Activated CD4-positive, alpha-beta T cell treated with anti-CD3 and anti-CD28 coated beads for 1 hour (primary cell): ENCODE results near the gene ZNF841.
"Not testable (repeated sequence)": the region's sequence is repeated elsewhere in the genome, so short reads cannot be mapped to it uniquely, and the experiment has no call there.

ENCODE experiments used
- DNase-seq: peaks from one replicate; pipeline ENCODE4 v3.0.0-alpha.2; 2020

The ZNF841 gene

DNA sequence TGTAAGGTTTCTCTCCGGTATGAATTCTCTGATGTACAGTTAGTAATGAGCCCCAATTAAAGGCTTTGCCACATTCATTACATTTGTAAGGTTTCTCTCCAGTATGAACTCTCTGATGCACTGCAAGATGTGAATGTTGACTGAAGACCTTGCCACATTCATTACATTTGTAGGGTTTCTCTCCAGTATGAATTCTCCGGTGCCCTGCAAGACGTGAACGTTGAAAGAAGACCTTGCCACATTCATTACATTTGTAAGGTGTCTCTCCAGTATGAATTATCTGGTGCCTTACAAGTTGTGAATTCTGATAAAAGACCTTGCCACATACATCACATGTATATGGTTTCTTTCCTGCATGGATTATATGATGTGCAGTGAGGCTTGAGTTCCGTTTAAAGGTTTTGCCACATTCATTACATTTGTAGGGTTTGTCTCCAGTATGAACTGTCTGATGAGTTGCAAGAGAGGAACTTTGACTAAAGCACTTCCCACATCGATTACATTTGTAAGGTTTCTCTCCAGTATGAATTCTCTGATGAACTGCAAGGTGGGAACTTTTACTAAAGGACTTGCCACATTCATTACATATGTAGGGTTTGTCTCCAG is 29.2 kb downstream of the ZNF841 start:
- DNase-seq: no peak

DNA sequence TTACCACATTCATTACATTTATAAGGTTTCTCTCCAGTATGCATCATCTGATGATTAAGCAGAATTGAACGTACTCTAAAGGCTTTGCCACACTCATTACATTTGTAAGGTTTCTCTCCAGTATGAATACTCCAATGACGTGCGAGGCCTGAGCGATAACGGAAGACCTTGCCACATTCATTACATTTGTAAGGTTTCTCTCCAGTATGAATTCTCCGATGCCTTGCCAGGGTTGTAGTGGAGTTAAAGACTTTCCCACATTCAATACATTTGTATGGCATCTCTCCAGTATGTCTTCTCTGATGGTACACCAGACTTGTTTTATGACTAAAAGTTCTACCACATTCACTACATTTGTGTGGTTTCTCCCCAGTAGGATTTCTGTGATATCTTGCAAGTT is 30.2 kb downstream of the ZNF841 start:
- no peak for DNase-seq

DNA sequence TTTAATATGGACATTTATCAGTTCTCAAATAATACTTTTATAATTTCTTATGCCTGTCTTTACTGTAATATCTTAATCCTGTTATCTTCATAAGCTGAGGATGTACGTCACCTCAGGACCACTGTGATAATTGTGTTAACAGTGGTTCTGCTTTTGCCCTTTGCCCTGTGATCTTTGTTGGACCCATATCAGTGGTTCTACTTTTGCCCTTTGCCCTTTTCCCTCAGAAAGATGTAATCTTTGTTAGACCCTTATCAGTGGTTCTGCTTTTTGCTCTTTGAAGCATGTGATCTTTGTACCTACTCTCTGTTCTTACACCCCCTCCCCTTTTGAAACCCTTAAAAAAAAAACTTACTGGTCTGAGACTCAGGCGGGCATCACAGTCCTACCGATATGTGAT is 39.1 kb downstream of the ZNF841 start:
- not testable (repeated sequence) for DNase-seq

DNA sequence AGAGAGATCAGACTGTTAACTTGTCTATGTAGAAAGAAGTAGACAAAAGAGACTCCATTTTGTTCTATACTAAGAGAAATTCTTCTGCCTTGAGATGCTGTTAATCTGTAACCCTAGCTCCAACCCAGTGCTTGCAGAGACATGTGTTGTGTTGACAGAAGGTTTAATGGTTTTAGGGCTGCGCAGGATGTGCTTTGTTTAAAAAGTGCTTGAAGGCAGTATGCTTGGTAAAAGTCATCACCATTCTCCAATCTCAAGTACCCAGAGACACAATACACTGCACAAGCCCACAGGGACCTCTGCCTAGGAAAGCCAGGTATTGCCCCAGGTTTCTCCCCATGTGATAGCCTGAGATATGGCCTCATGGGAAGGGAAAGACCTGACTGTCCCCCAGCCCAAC is 43.8 kb downstream of the ZNF841 start:
- not testable (repeated sequence) for DNase-seq

DNA sequence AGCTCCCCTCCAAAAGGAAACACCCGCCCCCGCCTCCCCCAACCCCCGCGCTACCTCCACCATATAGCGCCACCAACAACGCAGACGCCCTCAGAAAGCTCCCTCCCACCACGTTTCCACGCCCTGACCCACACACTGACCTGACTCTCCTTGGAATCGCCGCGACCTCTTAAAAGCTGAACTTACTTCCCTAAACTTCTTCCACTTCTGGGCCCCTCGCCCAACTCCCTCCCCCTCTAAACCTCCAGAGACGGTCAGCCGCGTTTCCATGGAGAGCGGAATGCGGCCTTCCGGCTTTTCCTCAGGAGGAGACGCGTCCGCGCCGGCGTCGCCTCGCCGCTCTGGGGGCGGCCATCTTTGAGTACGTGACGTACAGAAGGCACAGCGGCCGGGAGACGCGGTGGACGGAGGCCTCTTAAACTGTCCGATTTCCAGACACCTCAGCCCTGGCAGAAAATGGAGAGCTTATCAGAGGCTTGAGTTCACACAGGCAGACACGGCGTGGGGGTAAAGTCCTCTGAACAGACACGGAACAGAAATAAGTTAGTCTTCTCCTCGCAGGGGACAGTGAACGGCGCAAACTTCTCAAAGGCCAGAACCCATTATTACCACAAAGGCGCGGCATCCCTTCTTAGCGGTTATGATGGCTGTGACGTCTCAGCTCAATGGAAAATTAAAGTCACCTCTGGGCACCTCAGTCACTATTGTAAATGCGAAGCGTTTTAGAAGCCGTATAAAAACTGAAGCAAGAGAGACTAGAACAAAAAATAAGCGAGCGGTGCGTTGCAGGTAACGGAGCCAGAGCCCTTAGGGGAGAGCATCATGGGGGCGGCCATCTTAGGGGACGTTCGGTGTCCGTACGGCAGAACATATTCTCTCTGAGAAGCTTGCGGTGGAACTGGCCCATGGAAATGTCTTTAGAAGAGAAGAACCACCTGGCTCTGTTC is 46.7 kb downstream of the ZNF841 start, which contains the start of gene ZNF432:
ZNF432 (minus strand) TSS at position 284 of the 947 bp plus-strand sequence. CDS start 1,970 bp downstream, outside the sequence.
- peak; percentile 77 for DNase-seq

DNA sequence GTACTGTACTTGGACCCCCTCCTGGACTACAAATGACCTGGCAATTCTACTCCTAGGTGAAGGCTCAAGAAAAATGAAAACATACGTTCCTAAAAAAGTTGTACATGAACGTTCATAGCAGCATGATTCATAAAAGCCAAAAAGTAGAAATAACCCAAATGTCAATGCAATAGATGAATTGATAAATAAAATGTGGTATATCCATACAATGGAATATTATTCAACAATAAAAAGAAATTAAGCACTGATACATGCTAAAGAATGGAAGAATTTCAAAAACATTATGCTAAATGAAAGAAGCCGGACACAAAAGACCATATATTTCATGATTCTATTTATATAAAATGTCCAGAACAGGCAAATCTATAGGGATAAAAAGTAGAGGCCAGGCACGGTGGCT is 56.4 kb downstream of the ZNF841 start:
- no peak for DNase-seq

DNA sequence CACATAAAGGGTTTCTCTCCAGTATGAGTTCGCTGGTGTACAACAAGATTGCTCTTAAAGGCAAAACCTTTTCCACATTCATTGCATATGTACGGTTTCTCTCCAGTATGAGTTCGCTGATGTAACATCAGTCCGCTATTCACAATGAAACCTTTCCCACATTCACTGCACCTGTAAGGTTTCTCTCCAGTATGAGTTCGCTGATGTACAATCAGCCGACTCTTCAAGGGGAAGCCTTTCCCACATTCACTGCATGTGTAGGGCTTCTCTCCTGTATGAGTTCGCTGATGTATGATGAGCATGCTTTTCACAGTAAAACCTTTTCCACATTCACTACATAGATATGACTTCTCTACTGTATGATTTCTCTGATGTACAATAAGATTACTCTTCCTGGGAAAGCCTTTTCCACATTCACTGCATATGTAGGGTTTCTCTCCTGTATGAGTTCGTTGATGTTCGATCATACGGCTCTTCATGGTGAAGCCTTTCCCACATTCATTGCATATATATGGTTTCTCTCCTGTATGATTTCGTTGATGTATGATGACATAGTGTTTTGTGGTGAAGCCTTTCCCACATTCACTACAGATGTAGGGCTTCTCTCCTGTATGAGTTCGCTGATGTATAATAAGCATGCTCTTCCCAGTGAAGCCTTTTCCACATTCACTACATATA is 61.4 kb downstream of the ZNF841 start:
- DNase-seq: no peak

DNA sequence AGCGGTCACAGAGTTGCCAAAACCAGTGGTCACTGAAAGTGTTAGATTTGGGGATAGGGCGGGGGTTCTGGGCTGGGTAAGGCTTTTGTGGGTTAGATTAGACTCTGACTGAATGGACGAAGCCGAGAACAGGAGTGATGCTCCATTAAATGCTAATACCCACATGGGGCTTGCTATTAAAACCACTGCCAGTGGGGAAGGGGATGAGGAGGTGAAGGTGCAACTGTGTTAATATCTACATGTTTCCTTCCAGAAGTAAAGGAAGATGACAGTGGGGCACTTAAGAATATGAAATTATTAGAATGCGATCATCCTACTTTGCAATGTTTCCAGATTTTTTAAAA is 66.8 kb downstream of the ZNF841 start:
- no peak for DNase-seq

DNA sequence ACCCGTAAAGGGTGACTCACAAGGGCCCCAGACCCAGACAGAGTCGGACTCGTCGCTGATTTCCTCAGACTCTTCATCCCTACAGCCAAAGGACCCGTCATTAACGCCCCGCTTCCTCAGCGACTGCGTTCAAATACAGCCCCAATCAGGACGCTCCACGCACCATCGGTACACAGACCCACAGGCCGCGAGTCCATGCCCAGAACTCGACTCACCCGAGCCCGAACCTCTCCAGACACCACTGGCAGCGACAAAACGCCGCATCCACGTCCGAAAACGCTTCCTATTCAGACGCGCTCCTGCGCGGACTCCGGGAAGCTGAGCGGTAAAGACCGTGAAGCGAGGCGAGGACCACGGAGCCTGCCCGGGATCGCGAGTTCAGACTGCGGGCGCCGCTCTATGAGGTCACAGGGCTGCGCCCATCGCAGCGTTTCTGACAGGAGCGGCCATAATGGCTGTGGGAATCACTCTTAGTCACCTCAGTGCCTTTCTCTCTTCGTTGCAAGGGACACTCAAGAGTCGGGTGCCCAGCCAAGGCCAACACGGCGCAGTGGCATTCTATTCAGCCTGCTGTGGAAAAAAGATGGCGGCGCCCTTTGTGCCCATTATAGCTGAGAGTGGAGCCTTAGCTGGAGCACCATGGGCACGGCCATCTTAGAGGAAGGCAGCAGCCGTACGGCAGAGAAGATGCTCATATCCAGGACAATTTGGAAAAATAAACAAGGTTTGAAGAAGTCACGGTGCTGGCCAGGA is 67.4 kb downstream of the ZNF841 start, which contains the start of gene ZNF614:
ZNF614 (minus strand) TSS at position 353 of the 753 bp plus-strand sequence. CDS start 2,634 bp downstream, outside the sequence.
- DNase-seq: peak; percentile 82

DNA sequence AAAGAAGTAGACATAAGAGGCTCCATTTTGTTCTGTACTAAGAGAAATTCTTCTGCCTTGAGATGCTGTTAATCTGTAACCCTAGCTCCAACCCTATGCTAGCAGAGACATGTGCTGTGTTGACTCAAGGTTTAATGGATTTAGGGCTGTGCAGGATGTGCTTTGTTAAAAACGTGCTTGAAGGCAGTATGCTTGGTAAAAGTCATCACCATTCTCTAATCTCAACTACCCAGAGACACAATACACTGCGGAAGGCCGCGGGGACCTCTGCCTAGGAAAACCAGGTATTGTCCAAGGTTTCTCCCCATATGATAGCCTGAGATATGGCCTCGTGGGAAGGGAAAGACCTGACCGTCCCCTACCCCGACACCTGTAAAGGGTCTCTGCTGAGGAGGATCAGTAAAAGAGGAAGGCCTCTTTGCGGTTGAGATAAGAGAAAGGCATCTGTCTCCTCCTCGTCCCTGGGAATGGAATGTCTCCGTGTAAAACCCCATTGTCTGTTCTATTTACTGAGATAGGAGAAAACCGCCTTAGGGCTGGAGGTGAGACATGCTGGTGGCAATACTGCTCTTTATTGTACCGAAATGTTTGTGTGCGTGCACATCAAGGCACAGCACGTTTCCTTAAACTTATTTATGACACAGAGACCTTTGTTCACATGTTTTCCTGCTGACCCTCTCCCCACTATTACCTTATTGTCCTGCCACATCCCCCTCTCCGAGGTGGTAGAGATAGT is 69.1 kb downstream of the ZNF841 start:
- DNase-seq: not testable (repeated sequence)

DNA sequence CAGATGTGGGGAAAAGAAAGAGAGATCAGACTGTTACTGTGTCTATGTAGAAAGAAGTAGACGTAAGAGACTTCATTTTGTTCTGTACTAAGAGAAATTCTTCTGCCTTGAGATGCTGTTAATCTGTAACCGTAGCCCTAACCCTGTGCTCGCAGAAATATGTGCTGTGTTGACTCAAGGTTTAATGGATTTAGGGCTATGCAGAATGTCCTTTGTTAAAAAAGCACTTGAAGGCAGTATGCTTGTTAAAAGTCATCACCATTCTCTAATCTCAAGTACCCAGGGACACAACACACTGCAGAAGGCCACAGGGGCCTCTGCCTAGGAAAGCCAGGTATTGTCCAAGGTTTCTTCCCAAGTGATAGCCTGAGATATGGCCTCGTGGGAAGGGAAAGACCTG is 71.1 kb downstream of the ZNF841 start:
- DNase-seq: not testable (repeated sequence)

DNA sequence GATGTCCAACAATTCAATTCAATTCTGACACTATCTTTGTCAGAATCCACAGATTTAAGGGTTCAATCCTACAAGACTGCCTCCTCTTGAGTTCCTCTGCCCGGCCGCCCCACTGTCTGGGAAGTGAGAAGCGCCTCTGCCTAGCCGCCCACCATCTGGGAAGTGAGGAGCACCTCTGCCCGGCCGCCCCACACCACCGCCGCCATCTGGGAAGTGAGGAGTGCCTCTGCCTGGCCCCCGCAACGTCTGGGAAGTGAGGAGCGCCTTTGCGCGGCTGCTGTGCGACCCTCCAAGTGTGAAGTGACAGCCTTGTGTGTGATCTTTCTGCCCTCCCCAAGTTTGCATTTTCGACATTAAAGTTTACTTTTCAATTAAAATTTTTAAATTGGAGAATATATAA is 73.4 kb downstream of the ZNF841 start:
- DNase-seq: no peak

DNA sequence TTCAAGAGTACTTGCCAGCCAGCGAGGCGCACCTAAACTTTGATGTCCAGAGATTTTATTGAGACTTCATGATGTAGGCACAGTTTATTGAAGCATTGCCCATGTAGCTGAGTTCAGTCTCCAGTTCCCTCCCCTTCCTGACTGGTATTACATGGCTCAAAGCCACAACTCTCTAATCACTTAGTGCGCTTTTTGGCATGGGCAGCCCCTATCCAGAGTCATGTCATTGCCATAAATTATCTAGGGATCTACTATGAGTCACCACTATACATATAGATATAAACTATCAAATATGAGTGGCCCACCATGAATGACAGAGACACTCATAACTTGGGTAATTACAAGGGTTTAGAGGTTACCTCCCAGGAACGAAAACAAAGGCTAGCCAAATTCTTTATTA is 75.1 kb downstream of the ZNF841 start:
- DNase-seq: no peak
